Ecto neural progenitor cell (in vitro differentiated cells): ENCODE data around the gene TAS1R3.

ENCODE experiments used
- DNase-seq: peaks from one replicate; pipeline ENCODE4 v3.0.0-alpha.2; 2018; ENCODE audit warnings: low spot score

Gene TAS1R3

GRCh38 chr1:1331068-1331965, at the start of gene TAS1R3:
TAS1R3 (plus strand) TSS chr1:1331280; CDS start chr1:1331346, 66 bp downstream.
- DNase-seq, result no peak

- DNase-seq, result no peak
These were observed 49.4 kb upstream of the TAS1R3 start for GRCh38 chr1:1281533-1282321.

GRCh38 chr1:1282998-1283397, 48.1 kb upstream of the TAS1R3 start:
- no peak for DNase-seq

- DNase-seq, result peak; percentile 57
These were observed 47.3 kb upstream of the TAS1R3 start for GRCh38 chr1:1283821-1284220.

- DNase-seq, result no peak
These were observed 46.6 kb upstream of the TAS1R3 start for GRCh38 chr1:1284221-1285101.

- peak; percentile 57 for DNase-seq
These were observed 45.9 kb upstream of the TAS1R3 start for GRCh38 chr1:1285102-1285571.

GRCh38 chr1:1285611-1286311, 45.3 kb upstream of the TAS1R3 start:
- no peak for DNase-seq

GRCh38 chr1:1286313-1287261, 44.5 kb upstream of the TAS1R3 start:
- DNase-seq, result no peak

GRCh38 chr1:1287288-1288110, 43.6 kb upstream of the TAS1R3 start:
- no peak for DNase-seq

GRCh38 chr1:1290238-1290731, 40.8 kb upstream of the TAS1R3 start:
- peak; percentile 82 for DNase-seq

GRCh38 chr1:1291023-1291528, 40.0 kb upstream of the TAS1R3 start:
- no peak for DNase-seq

GRCh38 chr1:1291548-1292441, 39.3 kb upstream of the TAS1R3 start:
- peak; percentile 80 for DNase-seq

GRCh38 chr1:1292442-1292779, 38.7 kb upstream of the TAS1R3 start:
- DNase-seq, result no peak

GRCh38 chr1:1292851-1293250, 38.2 kb upstream of the TAS1R3 start:
- no peak for DNase-seq

GRCh38 chr1:1293263-1294249, 37.5 kb upstream of the TAS1R3 start:
- peak; percentile 80 for DNase-seq

- DNase-seq, result no peak
These were observed 36.7 kb upstream of the TAS1R3 start for GRCh38 chr1:1294250-1294890.
